GM19023 (cell line): ENCODE results near the gene CEPT1.
A peak's percentile ranks its signal among the peaks of the same experiment; 100 is the strongest.
"Not testable (repeated sequence)": the region's sequence is repeated elsewhere in the genome, so short reads cannot be mapped to it uniquely, and the experiment has no call there.

Experiments
- ATAC-seq: cut with Tn5 transposase; IDR thresholded peaks from one replicate; pipeline ENCODE4 v1.9.1; 2021; ENCODE audit warnings: mild to moderate bottlenecking, moderate library complexity; ENCODE audit not compliant: unreplicated experiment

The CEPT1 gene

DNA sequence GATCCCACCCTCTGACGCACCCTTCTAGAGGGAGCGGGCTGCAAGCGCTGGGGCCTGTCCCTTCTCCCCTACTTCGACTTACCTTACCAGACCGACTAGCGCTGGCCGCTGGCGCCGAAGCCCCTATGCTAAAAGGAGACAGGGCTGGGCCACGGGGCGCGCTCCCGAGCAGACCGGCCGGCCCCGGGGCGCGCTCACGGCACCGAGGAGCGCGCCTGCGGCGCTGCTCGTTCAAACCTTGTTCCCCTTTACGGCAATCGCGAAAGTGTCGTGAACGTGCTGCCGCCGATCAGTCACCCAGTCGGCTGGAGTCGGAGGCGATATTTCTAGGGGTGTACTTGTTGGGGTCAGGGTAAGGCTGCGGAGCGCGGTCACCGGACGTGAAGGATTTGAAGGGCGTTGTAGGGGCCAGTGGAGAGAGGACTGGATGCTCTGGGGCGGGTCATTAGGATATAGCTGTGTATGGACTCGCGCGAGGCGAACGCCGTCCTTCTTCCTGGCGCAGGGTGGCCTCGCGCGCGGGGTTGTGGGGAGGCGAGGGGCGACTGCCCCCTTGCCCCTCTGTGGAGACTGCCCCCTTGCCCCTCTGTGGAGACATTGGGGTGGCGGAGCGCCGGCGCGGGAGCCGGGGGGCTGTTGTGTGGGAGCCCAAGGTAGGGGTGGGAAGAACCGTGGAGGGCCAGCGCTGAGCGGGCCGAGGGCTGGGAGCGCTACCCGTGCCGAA is at the start of gene CEPT1, which contains the start of gene DRAM2:
CEPT1 (plus strand) TSS at position 268 of the 724 bp plus-strand sequence. CDS start 7,492 bp downstream, outside the sequence.
DRAM2 (minus strand) TSS at position 138 of the 724 bp plus-strand sequence. CDS start 8,539 bp downstream, outside the sequence.
- peak; percentile 71 for ATAC-seq

DNA sequence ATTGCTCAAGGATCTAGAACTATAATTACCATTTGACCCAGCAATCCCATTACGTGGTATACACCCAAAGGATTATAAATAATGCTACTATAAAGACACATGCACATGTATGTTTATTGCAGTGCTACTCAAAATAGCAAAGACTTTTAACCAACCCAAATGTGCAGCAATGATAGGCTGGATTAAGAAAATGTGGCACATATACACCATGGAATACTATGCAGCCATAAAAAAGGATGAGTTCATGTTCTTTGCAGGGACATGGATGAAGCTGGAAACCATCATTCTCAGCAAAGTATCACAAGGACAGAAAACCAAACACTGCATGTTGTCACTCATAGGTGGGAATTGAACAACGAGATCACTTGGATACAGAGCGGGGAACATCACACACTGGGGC is 44.6 kb upstream of the CEPT1 start:
- ATAC-seq, result not testable (repeated sequence)

DNA sequence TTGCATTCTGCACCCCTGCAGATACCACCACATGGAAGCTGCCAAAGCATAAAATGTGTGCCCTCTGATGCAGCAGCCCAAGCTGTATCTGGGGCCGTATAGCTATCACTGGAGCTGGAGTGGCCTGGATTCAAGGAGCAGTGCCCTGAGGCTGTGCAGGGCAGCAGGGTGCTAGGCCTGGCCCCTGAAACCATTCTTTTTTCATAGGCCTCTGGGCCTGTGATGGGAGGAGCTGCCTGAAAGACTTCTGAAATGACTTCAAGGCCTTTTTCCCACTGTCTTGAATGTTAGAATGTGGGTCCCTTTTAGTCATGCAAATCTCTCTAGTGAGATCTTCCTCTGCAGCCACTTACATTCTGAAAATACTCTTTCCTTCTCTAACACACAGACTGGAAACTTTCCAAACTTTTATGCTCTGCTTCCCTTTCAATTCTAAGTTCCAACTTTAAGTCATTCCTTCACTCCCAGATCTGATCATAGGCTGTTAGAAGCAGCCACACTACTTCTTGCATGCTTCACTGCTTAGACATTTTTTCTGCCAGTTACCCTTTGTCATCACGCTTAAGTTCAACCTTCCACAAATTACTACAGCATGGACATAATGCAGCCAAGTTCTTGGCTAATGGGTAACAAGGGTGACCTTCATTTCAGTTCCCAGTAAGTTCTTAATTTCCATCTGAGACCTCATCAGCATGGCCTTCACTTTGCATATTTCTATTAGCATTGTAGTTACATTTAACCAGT is 42.5 kb upstream of the CEPT1 start:
- no peak for ATAC-seq

DNA sequence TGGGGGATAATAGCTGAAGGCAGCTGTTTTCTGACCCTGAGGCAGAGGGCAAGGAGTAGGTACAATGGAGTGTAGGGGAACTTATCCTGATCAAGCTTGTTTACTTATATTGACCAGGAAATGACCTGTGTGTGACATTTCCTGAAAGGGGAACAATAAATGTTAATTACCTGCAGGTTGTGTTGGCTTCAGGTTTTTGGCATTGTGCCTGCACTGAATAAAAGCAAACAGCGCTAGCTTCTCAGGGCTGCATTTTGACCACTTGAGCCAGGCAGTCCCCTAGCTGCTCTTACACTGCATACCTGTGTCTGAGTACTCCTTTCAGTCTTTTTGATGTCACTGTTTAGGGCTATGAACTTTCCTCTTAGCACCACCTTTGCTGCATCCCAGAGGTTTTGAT is 40.7 kb upstream of the CEPT1 start:
- no peak for ATAC-seq

DNA sequence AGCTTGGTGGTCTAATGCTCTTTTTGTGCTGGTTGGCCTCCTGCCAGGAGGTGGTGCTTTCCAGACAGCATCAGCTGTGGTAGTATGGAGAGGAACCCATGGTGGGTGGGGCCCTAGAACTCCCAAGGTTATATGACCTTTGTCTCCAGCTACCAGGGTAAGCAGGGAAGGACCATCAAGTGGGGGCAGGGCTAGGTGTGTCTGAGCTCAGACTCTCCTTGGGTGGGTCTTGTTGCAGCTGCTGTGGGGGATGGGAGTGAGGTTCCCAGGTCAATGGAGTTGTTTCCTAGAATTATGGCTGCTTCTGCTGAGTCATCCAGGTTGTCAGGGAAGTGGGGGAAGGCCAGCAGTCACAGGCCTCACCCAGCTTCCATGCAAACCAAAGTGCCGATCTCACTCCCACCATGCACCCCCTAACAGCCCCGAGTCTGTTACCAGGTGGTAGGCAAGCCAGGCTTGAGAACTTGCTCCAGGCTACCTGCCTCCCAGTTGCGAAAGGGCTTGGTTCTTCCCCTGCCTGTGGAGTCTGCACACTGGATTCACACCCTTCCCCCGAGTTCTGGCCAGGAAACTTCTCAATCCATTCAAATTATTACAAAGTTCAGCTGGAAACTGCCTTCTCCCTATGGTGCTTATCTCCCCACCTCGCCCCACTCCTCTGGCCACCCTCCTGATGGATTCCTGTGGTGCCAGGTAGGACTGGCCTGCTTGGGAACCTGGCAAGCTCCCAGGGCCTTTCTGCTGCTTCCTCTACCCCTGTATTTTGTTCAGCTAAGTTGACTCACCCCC is 38.0 kb upstream of the CEPT1 start:
- no peak for ATAC-seq

DNA sequence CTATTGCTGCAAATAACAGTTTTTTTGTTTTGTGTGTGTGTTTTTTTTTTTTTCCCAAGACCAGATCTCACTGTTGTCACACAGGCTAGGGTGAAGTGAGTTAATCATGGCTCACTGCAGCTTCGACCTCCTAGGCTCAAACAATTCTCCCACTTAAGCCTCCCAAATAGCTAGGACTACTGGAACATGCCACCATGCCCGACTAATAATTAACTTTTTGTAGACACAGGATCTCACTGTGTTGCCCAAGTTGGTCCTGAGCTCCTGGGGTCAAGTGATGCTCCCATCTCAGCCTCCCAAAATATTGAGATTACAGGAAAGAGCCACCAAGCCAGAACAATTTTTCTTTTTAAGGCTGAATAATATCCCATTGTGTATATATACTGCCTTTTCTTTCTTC is 35.0 kb upstream of the CEPT1 start:
- no peak for ATAC-seq

DNA sequence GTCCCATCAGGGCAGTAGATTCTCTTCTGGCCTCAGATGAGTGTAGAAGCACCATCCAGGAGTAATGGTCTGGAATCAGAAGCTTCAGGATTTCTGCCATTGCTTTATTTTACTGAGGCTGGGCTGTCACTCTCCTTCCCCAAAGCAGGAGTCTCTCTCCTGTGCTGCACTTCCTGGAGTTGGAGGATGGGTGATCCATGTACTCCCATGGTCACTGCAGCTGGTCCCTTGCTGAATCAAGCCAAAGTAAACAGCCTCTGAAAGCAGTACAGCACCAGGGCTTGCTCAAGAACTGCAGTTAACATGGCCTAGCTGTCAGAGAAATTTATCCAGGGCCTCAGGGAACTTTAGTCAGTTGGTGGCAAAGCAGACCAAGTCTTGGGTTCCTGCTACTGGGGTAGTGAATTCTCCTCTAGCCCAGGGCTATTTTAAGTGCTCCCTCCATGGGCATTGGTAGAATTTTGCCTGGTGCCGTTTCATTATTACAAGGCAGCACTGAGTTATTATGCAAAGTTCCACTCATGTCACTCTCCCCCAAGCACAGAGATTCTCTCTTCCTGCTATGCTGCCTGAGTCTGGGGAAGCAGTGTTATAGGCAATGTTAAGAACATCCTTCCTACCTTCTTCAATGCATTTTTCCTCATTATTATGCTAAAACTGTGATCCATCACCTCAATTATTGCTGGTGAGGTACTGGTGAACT is 29.7 kb upstream of the CEPT1 start:
- ATAC-seq, result no peak

DNA sequence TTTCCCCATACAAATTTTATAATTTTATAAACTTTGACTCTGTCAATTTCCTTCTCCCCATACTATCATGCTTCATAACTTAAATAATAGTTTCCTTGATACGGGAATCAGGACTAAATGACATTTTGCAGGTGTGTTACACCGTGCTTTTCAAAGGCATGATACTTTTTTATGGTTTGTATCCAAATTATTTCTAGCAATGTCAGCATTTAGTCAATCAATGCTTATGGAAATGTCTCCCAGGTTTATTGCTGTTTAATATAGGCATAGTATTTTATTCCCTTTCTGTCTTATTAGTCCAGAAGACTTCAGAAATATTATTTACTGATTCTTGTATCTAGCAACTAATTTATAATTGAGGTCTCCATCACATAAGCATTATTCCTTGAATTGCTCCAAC is 23.5 kb upstream of the CEPT1 start:
- ATAC-seq, result no peak

DNA sequence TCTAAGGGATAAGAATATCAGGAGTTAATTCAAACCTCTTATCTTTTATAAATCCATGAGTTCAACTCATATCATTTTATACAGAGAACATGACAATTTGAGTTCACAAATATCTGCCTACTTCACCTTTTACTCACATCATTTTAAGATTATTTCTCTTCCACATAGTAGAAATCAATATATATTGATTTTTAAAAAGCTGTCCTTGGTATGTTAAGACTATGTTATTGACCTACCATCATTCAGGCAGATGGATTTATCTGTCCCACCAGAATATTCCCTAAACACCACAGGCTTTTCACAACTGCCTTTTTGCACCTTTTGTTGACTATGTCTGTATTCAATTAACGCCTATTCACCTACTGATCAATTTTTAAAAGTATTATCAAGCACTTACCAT is 13.7 kb upstream of the CEPT1 start:
- ATAC-seq, result no peak

DNA sequence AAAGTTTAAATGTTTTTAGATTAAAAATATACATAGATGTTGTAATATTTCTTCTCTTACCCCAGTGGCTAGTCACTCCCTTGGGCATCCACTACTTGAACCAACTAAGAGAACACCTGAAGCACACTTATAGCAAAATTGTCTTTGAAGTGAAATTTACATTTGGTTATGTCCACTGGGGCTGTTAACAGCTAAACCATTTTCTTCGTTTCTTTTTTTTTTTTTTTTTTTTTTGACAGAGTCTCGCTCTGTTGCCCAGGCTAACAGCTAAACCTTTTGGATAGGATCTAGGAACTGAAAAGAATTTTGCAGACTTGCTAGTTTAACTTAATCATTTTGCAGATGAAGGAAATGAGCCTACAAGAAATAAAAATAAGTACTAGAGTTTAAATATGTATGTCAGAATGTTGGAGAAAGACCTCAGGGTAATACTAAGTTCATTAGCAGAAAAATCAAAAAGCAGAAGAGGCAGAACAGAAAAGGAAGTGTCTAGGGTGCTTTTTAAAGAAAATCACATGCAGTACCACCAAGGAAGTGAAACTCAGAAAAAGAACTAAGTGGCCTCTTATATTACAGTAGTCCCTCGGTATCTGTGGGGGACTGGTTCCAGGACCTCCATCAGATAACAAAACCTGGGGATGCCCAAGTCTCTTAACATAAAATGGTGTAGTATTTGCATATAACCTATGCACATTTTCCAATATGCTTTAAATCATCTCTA is 11.9 kb upstream of the CEPT1 start:
- peak; percentile 80 for ATAC-seq

DNA sequence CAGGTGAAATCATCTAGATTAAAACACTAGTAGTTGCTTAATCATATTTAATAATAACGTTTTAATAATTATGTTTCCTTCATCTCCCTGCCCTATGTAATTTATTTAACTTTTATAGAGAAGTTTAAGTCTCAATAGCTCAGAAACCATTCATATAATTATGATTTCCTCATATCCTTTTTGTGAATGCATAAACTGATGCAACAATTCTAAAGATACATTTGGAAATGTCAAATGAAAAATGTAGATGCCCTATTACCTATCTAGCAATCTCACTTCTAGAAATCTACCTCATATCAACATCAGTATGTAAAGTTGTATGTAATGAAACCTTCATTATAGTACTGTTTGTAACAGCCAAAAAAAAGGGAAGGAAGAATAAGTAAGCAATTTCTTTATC is 10.6 kb upstream of the CEPT1 start:
- ATAC-seq, result no peak

DNA sequence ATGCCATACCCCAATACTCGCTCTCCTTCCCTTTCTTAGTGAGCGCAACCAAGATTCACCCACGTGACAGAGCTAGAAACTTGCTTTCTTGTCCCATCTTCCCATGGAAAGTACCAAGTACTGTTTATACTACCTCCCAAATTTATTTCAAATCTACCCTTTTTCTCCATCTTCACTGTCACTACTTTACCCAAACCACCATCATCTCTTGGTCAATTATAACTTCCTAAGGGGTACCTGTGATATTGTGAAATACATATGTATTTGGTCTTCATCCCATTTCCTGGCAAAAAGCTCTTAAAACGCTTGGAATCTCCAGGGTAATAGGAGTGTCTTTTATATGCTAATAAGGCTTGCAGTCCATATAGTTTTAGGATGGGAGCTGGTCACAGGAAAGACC is 8.3 kb upstream of the CEPT1 start:
- no peak for ATAC-seq

DNA sequence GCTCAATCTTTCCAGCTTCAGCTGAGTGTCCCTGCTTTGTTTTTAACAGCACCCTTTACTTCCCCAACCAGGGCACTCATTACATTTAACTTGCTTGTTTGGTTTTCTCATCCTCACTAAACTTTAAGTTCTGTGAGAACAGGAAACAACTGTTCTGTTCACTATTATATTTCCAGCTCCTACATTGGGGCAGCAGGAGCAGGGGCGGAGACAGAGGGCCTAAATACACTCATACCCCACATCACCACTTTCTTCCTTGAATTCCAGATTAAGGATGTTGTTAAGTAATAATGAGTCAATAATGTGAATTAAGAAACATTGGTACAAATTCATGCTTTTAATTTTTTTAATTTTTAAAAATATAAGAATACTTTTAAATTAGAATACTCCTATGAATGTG is 6.2 kb upstream of the CEPT1 start:
- no peak for ATAC-seq

DNA sequence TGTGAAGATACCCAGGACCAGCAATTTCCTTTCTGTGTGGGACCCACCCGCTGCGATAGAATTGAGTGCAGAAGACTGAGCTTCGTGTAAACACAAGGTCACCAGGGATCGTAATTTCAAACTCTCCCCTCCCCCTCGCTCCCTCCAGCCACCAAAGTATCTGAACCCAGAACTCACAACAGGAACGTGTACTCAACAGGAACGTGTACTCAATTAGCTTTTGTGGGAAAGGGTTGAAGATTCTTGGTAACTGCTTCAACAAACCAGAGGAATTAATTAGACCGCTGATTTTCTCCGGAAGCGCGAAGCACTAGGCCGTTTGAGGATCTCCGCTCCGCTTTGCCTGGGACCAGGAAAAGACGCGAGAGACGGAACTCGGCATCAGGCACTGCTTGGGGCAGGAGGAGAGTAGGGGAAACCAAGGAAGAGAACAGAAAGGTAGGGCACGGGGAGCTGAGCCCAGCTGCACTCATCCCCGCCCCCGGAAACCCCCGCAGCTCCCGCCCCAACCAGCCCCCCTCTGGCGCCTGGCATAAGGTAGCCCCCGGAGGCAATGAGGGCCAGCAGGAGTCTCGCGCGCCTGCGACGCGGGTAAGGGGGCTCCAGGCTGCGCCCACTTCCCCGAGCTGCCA is 583 bp upstream of the CEPT1 start:
- ATAC-seq, result peak; percentile 48

DNA sequence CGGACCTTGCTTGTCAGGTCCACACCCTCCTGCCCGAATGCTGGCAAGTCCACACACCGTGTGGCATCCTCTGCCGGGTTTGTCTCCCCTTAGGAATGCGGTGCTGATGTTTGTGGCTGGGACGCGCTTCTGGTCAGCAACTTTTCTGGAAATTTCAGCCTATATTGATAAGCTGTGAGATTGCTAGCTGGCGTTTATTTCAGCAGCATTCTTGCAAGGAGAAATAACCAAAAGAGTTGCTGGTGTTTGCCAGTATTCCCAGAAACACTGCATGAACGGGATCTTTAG is 601 bp downstream of the CEPT1 start:
- no peak for ATAC-seq

DNA sequence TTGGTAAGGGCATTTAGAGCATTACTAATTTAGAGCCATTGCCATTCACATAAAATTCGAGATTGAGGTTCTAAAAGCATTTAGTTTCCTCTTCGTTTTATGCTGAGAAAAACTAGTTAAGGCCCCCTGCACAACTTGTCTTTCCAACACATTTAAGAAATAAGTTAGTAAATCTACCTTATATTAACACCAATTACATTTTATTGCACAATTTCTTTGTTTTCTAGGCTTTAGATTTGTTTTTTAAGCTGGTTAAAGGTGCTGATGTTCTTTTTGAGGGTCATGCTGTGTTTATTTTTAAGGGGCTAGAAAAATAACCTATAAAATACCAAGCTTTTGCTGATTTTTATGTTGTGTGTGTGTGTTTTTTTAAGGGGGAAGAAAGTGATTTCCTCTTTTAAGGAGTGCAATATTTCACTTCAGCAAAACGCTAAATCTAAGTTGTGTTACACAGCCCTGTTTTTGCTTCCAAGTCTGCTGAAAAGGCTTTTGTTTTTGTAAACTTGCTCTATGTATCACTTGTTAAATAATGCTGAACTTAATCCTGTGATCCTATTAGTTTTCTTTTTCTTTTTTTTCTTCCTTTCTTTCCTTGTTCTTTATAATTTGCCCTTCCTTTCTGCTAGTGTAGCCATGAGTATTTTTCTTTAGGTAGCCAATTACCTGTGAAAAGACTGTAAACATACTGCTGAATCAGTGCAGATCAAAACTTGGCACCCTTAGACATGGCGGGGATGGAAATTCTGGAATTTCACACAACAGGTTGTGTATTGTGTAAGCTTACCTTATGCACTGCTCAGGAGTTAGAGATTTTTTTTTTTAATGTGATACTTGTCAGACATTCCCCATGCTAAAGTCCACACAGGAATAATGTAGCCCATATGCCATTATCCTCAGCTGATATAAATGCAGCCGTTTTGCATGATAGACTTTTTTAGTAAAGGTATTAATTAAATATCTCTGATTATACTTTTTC is 1.5 kb downstream of the CEPT1 start:
- ATAC-seq, result no peak

DNA sequence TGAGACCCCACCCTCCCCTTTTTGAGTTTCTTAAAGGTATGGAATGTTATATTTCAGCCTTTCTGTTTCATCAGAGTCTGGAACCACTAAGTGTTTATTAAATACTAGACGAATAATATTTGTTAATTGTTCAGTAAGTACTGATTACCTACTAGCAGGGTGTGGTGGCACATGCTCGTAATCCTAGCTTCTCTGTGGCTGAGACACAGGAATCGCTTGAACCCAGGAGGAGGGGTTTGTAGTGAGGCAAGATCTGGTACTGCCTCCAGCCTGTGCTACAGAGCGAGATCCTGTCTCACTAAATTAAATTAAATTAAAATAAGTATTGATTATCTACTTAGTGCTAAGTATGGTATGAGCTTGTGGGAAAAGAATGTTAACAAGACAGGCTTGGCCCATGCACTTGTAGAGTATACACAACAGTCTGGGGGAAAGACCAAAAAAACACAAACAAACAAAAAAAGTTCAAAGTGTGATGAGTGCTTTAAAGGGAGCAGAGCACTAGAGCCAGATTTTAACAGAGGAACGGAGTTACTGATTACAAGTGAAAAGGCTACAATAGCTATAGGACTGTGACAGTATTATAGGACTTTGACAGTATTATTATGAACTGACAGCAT is 2.4 kb downstream of the CEPT1 start:
- no peak for ATAC-seq

DNA sequence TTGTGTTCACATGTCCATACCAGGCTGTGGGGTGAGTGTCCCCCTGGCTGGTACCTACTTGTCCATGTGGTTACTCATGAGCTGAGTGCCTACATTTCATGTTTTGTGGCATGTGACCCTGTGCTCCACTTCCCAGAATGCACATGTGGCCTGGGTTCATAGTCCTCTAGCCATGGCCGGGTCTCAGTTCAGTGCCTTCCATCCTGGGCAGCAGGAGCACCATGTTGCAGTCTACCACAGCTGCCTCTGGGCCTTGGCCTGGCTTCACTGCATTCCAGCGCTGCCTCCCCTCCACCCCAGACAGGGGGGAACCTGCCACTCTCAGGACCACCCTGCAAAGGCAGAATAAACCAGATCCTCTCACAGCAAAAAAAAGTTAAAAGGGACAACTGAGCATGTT is 5.5 kb downstream of the CEPT1 start:
- no peak for ATAC-seq
